Measurements from ENCODE around the gene ZNF497. TPM values are rescaled to one million over a fixed set of nuclear protein-coding genes. Genes with fewer than 3 reads are reported as not detected.

Gene ZNF497
- total and polyA plus RNA-seq, 2 of the 13 experiments (the other 11 are each of a cell fraction or from before 2014, with no cell fraction given), result 1.5 to 1.9 TPM

DNA sequence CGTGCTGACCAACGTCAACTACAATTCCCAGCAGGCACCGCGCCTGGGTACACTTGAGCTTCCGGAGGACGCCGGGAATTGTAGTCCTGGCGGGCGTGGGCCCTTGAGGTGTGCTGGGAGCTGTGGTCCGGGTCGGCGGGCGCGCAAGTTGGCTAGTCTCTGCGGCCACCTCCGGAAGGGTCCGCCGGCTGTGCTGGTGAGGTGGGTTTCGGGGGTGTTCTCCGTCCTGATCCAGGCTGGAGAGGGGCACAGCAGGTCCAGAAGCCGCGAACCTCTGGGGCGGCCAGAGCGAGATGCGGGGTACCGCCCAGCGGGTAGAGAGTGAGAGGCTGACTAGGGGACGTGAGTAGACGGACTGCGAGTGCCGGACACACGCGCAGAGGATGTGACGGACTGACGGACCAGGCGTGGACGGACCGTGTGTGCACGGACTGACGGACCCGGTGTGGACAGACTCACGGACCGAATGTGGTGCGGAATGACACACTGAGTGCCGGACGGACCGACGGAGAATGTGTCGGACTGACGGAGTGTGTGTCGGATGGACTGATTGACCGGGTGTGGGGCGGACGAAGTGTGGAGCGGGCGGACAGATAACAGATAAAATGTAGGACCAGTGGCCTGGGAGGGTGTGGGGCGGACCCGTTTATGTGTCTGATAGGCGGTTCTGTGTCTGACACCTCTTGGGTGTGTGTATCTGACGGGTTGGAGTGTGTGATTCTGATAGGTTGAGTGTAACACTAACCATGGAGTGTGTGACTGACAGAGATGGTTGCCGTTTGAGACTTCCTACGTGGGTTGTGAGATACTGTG lies 35.4 kb downstream of the ZNF497 start, which contains the start of gene ZSCAN22 (continued):
- TF ChIP-seq RBM39 (IDR thresholded peaks at IDR 0.05; ENCODE audit: low read depth, low read length, poor library complexity, severe bottlenecking), result peak; percentile 97
- peak; percentile 90 for TF ChIP-seq ELF1 (CRISPR knock-in tag; IDR thresholded peaks at IDR 0.05)
- no peak for TF ChIP-seq MAFF (IDR thresholded peaks at IDR 0.05; ENCODE audit: low read depth, low read length)
- TF ChIP-seq ZNF484 (CRISPR knock-in tag; IDR thresholded peaks at IDR 0.05; ENCODE audit: borderline replicate concordance, low read depth), result no peak
- TF ChIP-seq ZMYM3 (CRISPR knock-in tag; IDR thresholded peaks at IDR 0.05), result no peak; the same call in 1 of the 2 replicates
- peak; percentile 84; the same call in 1 of the 2 replicates for TF ChIP-seq HOXD1 (CRISPR knock-in tag; IDR thresholded peaks at IDR 0.05)
- TF ChIP-seq, protein P1, sequence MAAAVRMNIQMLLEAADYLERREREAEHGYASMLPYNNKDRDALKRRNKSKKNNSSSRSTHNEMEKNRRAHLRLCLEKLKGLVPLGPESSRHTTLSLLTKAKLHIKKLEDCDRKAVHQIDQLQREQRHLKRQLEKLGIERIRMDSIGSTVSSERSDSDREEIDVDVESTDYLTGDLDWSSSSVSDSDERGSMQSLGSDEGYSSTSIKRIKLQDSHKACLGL (CRISPR knock-in tag; IDR thresholded peaks at IDR 0.05), result peak; percentile 81; the same call in 1 of the 2 replicates
- 0 out of 2 replicates have a peak, but pooled peaks have one; percentile 37 for TF ChIP-seq KDM4B (CRISPR knock-in tag; IDR thresholded peaks at IDR 0.05)
- TF ChIP-seq MED13 (CRISPR knock-in tag; IDR thresholded peaks at IDR 0.05), result peak; percentile 83; the same call in 1 of the 2 replicates
- TF ChIP-seq ZNF660 (CRISPR knock-in tag; IDR thresholded peaks at IDR 0.05; ENCODE audit: borderline replicate concordance, low read depth), result no peak
- TF ChIP-seq ZNF264 (CRISPR knock-in tag; IDR thresholded peaks at IDR 0.05), result peak; percentile 71; the same call in 1 of the 2 replicates
- TF ChIP-seq, protein P2, sequence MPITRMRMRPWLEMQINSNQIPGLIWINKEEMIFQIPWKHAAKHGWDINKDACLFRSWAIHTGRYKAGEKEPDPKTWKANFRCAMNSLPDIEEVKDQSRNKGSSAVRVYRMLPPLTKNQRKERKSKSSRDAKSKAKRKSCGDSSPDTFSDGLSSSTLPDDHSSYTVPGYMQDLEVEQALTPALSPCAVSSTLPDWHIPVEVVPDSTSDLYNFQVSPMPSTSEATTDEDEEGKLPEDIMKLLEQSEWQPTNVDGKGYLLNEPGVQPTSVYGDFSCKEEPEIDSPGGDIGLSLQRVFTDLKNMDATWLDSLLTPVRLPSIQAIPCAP (CRISPR knock-in tag; IDR thresholded peaks at IDR 0.05; ENCODE audit: low read depth), result no peak
- TF ChIP-seq CHD2 (IDR thresholded peaks at IDR 0.05; ENCODE audit: low read depth, low read length), result 0 out of 2 replicates have a peak, but pooled peaks have one; percentile 18
- no peak for TF ChIP-seq ZNF382 (CRISPR knock-in tag; IDR thresholded peaks at IDR 0.05; ENCODE audit: borderline replicate concordance)
- TF ChIP-seq, protein P3, sequence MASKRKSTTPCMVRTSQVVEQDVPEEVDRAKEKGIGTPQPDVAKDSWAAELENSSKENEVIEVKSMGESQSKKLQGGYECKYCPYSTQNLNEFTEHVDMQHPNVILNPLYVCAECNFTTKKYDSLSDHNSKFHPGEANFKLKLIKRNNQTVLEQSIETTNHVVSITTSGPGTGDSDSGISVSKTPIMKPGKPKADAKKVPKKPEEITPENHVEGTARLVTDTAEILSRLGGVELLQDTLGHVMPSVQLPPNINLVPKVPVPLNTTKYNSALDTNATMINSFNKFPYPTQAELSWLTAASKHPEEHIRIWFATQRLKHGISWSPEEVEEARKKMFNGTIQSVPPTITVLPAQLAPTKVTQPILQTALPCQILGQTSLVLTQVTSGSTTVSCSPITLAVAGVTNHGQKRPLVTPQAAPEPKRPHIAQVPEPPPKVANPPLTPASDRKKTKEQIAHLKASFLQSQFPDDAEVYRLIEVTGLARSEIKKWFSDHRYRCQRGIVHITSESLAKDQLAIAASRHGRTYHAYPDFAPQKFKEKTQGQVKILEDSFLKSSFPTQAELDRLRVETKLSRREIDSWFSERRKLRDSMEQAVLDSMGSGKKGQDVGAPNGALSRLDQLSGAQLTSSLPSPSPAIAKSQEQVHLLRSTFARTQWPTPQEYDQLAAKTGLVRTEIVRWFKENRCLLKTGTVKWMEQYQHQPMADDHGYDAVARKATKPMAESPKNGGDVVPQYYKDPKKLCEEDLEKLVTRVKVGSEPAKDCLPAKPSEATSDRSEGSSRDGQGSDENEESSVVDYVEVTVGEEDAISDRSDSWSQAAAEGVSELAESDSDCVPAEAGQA (IDR thresholded peaks at IDR 0.05; ENCODE audit: low read depth), result peak; percentile 91
- TF ChIP-seq, protein P3 (CRISPR knock-in tag; IDR thresholded peaks at IDR 0.05; ENCODE audit: borderline replicate concordance), result no peak
- TF ChIP-seq SALL2 (CRISPR knock-in tag; IDR thresholded peaks at IDR 0.05), result peak; percentile 86; the same call in 1 of the 2 replicates
- no peak for TF ChIP-seq MLLT10 (CRISPR knock-in tag; IDR thresholded peaks at IDR 0.05)
- 0 out of 2 replicates have a peak, but pooled peaks have one; percentile 34 for TF ChIP-seq NFKBIZ (CRISPR knock-in tag; IDR thresholded peaks at IDR 0.05)
- peak; percentile 46; the same call in 1 of the 2 replicates for TF ChIP-seq ARNTL (CRISPR knock-in tag; IDR thresholded peaks at IDR 0.05)
- TF ChIP-seq RFXAP (CRISPR knock-in tag; IDR thresholded peaks at IDR 0.05; ENCODE audit: borderline replicate concordance), result peak; percentile 93
- TF ChIP-seq NFIB (CRISPR knock-in tag; IDR thresholded peaks at IDR 0.05; ENCODE audit: borderline replicate concordance), result no peak
- no peak for TF ChIP-seq ZNF10 (CRISPR knock-in tag; IDR thresholded peaks at IDR 0.05; ENCODE audit: borderline replicate concordance, low read depth)
